Vagina (tissue), 2 donors: ENCODE results near the gene ARSH.

Experiments
- POLR2A ChIP-seq, 2 donors: fragments of 450-650 bp; IDR thresholded peaks; one replicate each; pipeline ENCODE4 v1.6.1; 2017; ENCODE audit warnings: antibody characterized with exemption in 2 of 2, mild to moderate bottlenecking in 2 of 2, moderate library complexity in 2 of 2
- POLR2AphosphoS5 ChIP-seq, 2 donors: sonication (generic); formaldehyde crosslinking; IDR thresholded peaks; one replicate each; pipeline ENCODE4 v1.9.0; 2017; ENCODE audit warnings: antibody characterized with exemption in 2 of 2, mild to moderate bottlenecking in 2 of 2, low read depth in 1 of 2; ENCODE audit not compliant: insufficient read depth in 1 of 2
- TF ChIP-seq, protein P1 (sequence below), 3 experiments: fragments of 450-650 bp in 2 of 3; fragments of 200-600 bp in 1 of 3; sonication (generic) in 1 of 3; IDR thresholded peaks; one replicate each; pipeline ENCODE4 v1.5.1; 2017 to 2019; ENCODE audit warnings: antibody characterized with exemption in 3 of 3, mild to moderate bottlenecking in 2 of 3, moderate library complexity in 2 of 3

DNA sequence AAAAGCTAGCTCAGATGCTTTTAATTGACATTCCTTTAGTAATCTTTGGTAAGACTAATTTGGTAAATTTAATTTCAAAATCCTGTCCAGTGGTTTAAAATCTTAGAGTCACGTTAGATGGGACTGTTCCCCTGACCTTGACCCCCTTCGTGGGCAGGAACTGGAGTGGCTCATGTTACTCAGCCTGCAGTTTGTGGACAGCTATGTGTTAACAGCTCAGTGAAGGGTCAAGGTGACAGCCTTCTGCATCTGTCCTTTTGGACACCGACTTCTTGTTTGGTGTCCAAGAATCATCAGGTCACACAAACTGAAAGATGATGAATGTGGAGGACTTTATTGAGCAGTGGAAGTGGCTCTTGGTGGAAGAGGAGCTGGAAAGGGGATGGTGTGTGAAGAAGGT lies 37.9 kb downstream of the ARSH start:
- TF ChIP-seq POLR2AphosphoS5 (IDR thresholded peaks at IDR 0.05; ENCODE audit: insufficient read depth in 1 of 2, low read depth in 1 of 2) (no peak), POLR2A (IDR thresholded peaks at IDR 0.05) (no peak)
- TF ChIP-seq, protein P1, sequence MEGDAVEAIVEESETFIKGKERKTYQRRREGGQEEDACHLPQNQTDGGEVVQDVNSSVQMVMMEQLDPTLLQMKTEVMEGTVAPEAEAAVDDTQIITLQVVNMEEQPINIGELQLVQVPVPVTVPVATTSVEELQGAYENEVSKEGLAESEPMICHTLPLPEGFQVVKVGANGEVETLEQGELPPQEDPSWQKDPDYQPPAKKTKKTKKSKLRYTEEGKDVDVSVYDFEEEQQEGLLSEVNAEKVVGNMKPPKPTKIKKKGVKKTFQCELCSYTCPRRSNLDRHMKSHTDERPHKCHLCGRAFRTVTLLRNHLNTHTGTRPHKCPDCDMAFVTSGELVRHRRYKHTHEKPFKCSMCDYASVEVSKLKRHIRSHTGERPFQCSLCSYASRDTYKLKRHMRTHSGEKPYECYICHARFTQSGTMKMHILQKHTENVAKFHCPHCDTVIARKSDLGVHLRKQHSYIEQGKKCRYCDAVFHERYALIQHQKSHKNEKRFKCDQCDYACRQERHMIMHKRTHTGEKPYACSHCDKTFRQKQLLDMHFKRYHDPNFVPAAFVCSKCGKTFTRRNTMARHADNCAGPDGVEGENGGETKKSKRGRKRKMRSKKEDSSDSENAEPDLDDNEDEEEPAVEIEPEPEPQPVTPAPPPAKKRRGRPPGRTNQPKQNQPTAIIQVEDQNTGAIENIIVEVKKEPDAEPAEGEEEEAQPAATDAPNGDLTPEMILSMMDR (IDR thresholded peaks at IDR 0.05), result no peak
